Endothelial cell (in vitro differentiated cells): ENCODE measurements around the gene ZMIZ1. TPM values are rescaled to one million over a fixed set of nuclear protein-coding genes. Genes with fewer than 3 reads are reported as not detected.
A peak's percentile ranks its signal among the peaks of the same experiment; 100 is the strongest.

ENCODE experiments used
- DNase-seq: peaks from one replicate; pipeline ENCODE4 v3.0.0; 2021; ENCODE audit warnings: low spot score
- H3K27ac Mint-ChIP-seq: one replicate; pipeline ENCODE4 v1.8.0; 2021; ENCODE audit warnings: mixed read lengths, inconsistent platforms; ENCODE audit not compliant: unreplicated experiment
- H3K27me3 Mint-ChIP-seq: one replicate; pipeline ENCODE4 v1.8.0; 2021; ENCODE audit warnings: mild to moderate bottlenecking, moderate library complexity, mixed read lengths, inconsistent platforms; ENCODE audit not compliant: unreplicated experiment
- H3K36me3 Mint-ChIP-seq: one replicate; pipeline ENCODE4 v1.8.0; 2021; ENCODE audit warnings: mild to moderate bottlenecking, low read depth, mixed read lengths, inconsistent platforms; ENCODE audit not compliant: unreplicated experiment
- H3K4me1 Mint-ChIP-seq: one replicate; pipeline ENCODE4 v1.8.0; 2021; ENCODE audit warnings: mild to moderate bottlenecking, mixed read lengths, inconsistent platforms; ENCODE audit not compliant: unreplicated experiment
- H3K4me3 Mint-ChIP-seq: one replicate; pipeline ENCODE4 v1.8.0; 2021; ENCODE audit warnings: mild to moderate bottlenecking, mixed read lengths, inconsistent platforms; ENCODE audit not compliant: unreplicated experiment
- H3K9me3 Mint-ChIP-seq: one replicate; pipeline ENCODE4 v1.8.0; 2021; ENCODE audit warnings: mixed read lengths, inconsistent platforms; ENCODE audit not compliant: unreplicated experiment
- total RNA-seq: library from RNA; stranded (reverse); fragmentation: NEBNext Ultra II Directional; extraction: Animal tissue kit (Norgen Biotek cat#: 25700); gene quantifications from one replicate; pipeline ENCODE4 v1.2.1, GENCODE V29; 2021; ENCODE audit not compliant: unreplicated experiment
- TF ChIP-seq, protein P1 (sequence below): fragments of 200-600 bp; sonication (generic); IDR thresholded peaks from one replicate; pipeline ENCODE4 v1.5.0; 2021; ENCODE audit warnings: antibody characterized with exemption; ENCODE audit not compliant: unreplicated experiment

Gene ZMIZ1
- total RNA-seq, 1 donor from 2014 or later = 102 TPM

DNA sequence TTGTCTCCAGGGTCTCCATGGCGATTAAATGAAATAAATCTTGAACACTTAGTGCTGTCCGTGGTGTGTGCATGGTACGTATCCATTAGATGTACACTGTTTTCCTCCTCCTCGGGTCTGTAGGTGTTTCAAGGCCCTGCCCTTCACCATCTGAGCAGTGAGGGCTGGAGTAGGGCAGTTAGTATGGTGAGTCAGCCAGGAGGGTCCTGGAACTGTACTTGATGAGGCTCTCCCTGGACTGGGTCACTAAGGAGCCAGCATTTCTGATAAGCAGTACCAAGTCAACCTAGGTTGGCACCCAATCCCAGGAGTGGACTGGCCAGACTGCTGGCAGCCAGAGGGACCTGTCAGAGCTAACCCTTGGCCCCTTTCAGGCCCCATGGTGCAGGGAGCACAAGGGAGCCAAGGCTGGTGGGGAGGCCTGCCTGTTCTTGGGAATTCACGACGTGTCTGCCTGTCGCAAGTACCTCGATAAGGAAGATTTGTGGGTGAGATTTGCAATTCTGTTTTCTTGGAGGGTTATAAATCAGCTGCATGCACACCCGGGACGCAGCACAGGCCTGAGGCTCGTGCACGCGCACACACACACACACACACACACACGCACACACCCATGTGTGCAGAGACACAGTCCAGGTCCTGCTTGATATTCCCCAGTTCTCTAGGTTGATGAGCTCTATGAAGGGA is 114.2 kb downstream of the ZMIZ1 start:
- Mint-ChIP-seq H3K9me3 (no peaks in the 10 kb centered on the region), H3K36me3 (peaks cover 6% of the 10 kb centered on the region), H3K27me3 (peaks cover 32% of the 10 kb centered on the region), H3K27ac (peak overlapping the region; percentile 8), H3K4me1 (peaks cover 55% of the 10 kb centered on the region), H3K4me3 (no peak overlapping the region)
- no peak for DNase-seq
- TF ChIP-seq, protein P1, sequence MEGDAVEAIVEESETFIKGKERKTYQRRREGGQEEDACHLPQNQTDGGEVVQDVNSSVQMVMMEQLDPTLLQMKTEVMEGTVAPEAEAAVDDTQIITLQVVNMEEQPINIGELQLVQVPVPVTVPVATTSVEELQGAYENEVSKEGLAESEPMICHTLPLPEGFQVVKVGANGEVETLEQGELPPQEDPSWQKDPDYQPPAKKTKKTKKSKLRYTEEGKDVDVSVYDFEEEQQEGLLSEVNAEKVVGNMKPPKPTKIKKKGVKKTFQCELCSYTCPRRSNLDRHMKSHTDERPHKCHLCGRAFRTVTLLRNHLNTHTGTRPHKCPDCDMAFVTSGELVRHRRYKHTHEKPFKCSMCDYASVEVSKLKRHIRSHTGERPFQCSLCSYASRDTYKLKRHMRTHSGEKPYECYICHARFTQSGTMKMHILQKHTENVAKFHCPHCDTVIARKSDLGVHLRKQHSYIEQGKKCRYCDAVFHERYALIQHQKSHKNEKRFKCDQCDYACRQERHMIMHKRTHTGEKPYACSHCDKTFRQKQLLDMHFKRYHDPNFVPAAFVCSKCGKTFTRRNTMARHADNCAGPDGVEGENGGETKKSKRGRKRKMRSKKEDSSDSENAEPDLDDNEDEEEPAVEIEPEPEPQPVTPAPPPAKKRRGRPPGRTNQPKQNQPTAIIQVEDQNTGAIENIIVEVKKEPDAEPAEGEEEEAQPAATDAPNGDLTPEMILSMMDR = no peak

- Mint-ChIP-seq H3K36me3 (peaks cover 7% of the 10 kb centered on the region), H3K4me1 (peaks cover 53% of the 10 kb centered on the region), H3K27me3 (peaks cover 32% of the 10 kb centered on the region), H3K27ac (peak overlapping the region; percentile 42), H3K9me3 (no peaks in the 10 kb centered on the region), H3K4me3 (no peak overlapping the region)
- DNase-seq = no peak
- TF ChIP-seq, protein P1 = no peak
These were observed 114.7 kb downstream of the ZMIZ1 start for GRCh38 chr10:79183468-79183865.

GRCh38 chr10:79184145-79184625 is 115.4 kb downstream of the ZMIZ1 start:
- TF ChIP-seq, protein P1 = no peak
- Mint-ChIP-seq H3K4me3 (no peak overlapping the region), H3K36me3 (peaks cover 7% of the 10 kb centered on the region), H3K9me3 (no peaks in the 10 kb centered on the region), H3K27me3 (peaks cover 29% of the 10 kb centered on the region), H3K27ac (peak overlapping the region; percentile 82), H3K4me1 (peaks cover 48% of the 10 kb centered on the region)
- no peak for DNase-seq

GRCh38 chr10:79184657-79185056 is 115.9 kb downstream of the ZMIZ1 start:
- TF ChIP-seq, protein P1 = no peak
- Mint-ChIP-seq H3K36me3 (peaks cover 7% of the 10 kb centered on the region), H3K27ac (peak overlapping the region; percentile 16), H3K4me3 (no peak overlapping the region), H3K4me1 (peaks cover 44% of the 10 kb centered on the region), H3K27me3 (peaks cover 29% of the 10 kb centered on the region), H3K9me3 (no peaks in the 10 kb centered on the region)
- no peak for DNase-seq

GRCh38 chr10:79185067-79185774 is 116.5 kb downstream of the ZMIZ1 start:
- no peaks in the 10 kb centered on the region for H3K9me3 Mint-ChIP-seq
- no peak overlapping the region for H3K4me3 Mint-ChIP-seq
- H3K27me3 Mint-ChIP-seq = peaks cover 29% of the 10 kb centered on the region
- peaks cover 44% of the 10 kb centered on the region for H3K4me1 Mint-ChIP-seq
- TF ChIP-seq, protein P1 = no peak
- DNase-seq = no peak
- H3K27ac Mint-ChIP-seq = peak overlapping the region; percentile 88
- H3K36me3 Mint-ChIP-seq = peaks cover 7% of the 10 kb centered on the region
